WI38 (cell line): Measurements from ENCODE around the gene HNRNPM.

Source experiments
- H3K4me3 ChIP-seq: 2 replicates; pipeline ENCODE4 v1.5.1; 2011; ENCODE audit warnings: low read depth, mild to moderate bottlenecking, control low read depth, low read length
- TF ChIP-seq, protein P1 (sequence below): IDR thresholded peaks from 2 replicates; pipeline ENCODE4 v1.5.1; 2012; ENCODE audit warnings: low read depth, mild to moderate bottlenecking, control low read depth, low read length

The HNRNPM gene

DNA sequence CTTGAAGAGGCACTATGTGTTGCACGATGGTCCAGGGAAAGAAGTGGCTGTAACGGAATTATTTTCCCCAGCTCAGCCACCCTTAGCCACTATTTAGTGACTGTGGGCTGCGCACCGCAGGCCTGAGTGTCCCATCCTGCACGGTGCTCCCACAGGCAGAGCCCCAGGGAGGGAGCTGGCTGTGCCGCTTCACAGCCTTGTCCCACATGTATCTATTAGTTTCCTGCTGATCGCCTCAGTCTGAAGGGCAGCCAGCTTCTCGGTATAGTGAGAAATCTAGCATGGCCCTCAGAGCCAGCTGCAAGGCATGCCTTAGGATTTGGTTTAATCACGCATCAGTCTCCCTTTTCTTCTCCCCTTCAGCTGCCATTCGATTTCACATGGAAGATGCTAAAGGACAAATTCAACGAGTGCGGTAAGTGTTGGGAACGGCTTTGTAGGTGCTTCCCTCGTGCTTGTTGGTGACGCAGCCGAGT, 41.9 kb downstream of the HNRNPM start:
- TF ChIP-seq, protein P1, sequence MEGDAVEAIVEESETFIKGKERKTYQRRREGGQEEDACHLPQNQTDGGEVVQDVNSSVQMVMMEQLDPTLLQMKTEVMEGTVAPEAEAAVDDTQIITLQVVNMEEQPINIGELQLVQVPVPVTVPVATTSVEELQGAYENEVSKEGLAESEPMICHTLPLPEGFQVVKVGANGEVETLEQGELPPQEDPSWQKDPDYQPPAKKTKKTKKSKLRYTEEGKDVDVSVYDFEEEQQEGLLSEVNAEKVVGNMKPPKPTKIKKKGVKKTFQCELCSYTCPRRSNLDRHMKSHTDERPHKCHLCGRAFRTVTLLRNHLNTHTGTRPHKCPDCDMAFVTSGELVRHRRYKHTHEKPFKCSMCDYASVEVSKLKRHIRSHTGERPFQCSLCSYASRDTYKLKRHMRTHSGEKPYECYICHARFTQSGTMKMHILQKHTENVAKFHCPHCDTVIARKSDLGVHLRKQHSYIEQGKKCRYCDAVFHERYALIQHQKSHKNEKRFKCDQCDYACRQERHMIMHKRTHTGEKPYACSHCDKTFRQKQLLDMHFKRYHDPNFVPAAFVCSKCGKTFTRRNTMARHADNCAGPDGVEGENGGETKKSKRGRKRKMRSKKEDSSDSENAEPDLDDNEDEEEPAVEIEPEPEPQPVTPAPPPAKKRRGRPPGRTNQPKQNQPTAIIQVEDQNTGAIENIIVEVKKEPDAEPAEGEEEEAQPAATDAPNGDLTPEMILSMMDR, result no peak
- no peak overlapping the region for H3K4me3 ChIP-seq

DNA sequence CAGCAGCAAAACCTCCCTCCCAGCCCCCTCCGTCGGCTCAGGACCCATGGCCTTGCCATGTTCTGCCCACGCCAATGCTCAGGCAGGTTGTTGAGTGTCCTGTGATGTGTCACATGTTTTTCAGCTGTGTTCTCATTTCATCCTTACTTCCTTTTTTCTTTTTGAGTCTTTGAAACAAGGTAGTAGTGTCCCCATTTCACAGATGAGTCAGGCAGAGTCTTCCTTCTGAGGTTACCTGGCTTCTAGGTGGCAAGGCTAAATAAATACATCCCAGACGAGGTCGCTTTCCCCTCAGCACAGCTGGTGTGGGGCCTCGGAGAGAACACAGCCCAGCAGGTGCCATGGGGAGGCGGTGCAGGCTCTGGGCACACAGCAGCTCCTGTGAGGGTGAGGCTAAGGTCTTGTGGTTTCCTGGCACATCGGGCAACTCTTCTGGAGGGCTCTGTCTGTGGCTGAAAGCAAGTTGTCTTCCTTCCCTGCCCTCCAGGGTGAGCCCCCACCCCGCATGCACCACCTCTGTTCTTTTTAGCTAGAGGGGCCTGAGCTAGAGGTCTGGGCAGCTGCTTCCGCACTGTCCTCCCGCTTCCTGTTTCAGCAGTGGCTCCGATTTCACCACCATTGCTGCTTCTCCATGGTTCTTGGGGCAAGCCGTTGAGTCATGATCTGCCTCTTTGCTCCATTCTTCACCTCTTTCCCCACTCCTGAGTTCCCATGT, 42.5 kb downstream of the HNRNPM start:
- TF ChIP-seq, protein P1, result no peak
- H3K4me3 ChIP-seq, result no peak overlapping the region

DNA sequence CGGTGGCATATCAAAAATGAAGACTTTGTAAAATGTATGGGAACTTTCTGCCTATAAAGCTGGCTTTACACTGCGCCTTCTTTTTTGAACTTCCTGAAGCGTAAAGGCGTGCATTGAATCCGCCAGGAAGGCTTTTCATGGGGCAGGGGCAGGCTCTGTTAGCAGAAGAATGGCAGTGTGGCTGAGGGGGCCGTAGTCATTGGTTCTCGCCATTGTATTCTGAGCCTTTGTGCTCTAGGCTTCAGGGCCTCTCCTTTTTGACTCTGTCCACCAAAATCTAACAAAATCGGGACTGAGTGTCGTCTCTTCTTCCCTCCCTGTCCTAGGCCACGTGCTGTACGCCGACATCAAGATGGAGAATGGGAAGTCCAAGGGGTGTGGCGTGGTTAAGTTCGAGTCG, 43.6 kb downstream of the HNRNPM start:
- TF ChIP-seq, protein P1, result no peak

DNA sequence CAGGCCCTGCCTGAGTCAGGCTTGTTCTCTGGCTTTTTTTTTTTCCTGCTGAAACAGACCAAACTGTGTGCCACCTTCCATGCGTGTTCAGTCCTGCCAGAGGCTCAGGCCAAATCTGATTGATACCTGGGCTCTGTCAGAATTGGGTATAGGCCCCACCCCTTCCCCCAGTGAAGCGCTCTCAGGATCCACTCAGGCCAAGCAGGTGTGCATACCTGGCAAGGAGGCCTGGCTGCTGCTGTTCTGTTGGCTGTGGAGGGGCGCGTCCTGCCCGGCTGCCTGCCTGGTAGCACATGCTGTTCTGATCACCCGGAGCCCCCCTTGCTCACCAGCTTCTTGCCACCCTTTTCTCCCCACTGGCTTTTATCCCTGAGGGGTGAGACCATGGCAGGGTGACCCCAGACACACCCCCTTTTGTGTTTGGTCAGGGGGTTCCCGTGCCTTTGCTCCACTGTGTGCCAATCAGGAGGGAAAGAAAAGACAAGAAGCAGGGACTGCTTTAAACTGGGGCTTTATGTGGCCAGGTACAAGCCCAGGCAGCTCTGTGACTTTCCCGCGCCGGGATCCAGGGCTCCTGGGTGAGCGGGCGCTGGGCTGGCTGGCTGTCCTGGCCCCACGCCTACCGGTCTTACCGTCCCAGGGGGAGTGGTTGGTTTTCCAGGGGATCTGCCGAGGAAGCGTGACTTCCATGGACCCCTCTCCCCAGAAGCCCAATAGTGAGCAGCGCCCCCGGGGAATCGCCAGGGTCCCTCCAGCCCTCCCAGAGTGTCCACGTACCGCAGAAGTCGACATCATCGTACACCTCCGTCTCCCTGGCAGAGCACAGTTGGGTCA, 45.0 kb downstream of the HNRNPM start:
- TF ChIP-seq, protein P1, result no peak

More for the DNA sequence above, 43.6 kb downstream of the HNRNPM start:
- H3K4me3 ChIP-seq, result no peak overlapping the region

DNA sequence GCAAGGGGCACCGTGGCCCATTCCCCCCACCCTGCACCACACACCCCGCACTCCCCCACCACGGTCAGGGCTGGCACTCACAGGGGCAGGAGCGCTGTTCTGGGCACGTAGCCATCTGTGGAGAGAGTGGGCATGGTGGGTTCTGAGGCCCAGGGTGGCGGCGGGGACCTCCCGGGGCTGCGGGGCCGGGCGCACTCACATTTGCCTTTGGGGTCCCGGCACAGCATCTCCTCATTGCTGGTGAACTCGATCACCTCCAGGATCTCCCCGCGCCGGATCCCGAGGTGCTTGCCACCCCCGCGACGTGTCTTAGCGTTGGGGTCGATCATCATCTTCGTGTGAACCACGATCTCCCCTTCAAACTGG, 45.6 kb downstream of the HNRNPM start:
- no peak overlapping the region for H3K4me3 ChIP-seq
- TF ChIP-seq, protein P1, result no peak

More for the DNA sequence above, 45.0 kb downstream of the HNRNPM start:
- no peak overlapping the region for H3K4me3 ChIP-seq

DNA sequence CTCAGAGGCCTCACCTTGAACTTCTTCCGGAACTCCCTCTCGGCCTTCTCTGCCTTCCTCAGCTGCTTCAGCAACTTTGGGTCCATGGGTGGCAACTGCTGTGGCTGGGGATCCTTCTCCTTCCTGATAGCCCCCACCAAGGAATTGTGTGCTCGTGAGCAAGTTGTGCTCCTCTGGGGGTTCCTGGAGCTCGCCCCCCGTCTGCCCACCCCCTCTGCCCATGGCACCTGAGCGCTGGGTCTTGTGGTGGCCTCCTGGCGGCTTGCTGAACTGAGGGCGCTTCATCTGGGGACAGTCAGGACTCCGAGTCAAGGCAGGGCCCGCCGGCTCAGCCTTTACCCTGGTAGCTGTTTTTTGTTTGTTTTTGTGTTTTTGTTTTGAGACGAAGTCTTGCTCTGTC, 46.1 kb downstream of the HNRNPM start:
- TF ChIP-seq, protein P1, result no peak
- H3K4me3 ChIP-seq, result no peak overlapping the region

DNA sequence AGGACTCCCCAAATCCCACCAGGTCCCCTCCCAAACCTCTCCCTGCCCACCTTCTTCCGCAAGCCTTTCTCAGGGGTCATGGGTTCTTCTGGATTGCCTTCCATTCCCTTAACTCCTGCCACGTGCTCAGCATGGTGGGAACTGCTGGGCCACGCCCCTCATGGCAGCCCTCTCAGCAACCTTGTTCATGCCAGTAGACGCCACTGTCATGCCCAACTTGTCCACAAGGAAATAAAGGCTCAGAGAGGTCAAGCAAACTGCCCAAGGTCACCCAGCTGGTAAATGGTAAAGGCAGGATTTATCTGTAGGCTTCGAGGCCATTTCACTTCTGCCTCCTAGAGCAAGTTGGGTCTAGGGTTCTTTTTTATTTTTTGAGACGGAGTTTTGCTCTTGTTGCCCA, 46.8 kb downstream of the HNRNPM start:
- no peak overlapping the region for H3K4me3 ChIP-seq
- TF ChIP-seq, protein P1, result no peak
